Bone marrow (tissue), 2 donors: ENCODE results near the gene SERHL2.
"Not testable (repeated sequence)": the region's sequence is repeated elsewhere in the genome, so short reads cannot be mapped to it uniquely, and the experiment has no call there.

Experiments used
- DNase-seq, 2 donors: peaks; one replicate each; lab custom pipeline; 2025; lab: John Stamatoyannopoulos, UW

Gene SERHL2

DNA sequence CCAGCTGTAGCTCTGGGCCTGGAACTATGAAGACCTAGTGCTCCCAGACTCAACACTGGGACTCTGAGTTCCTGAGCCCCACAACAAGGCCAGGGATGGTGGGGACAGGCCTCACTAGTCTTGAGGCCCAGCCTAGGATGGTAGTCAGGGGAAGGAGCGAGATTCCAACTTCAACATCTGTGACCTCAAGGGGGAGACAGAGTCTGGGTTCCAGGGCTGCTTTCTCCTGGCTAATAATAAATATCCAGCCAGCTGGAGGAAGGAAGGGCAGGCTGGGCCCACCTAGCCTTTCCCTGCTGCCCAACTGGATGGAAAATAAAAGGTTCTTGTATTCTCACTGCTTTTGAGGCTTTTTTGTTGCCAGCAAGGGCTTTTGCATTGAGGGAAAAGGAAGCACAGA, 20.3 kb downstream of the SERHL2 start:
- not testable (repeated sequence) for DNase-seq

DNA sequence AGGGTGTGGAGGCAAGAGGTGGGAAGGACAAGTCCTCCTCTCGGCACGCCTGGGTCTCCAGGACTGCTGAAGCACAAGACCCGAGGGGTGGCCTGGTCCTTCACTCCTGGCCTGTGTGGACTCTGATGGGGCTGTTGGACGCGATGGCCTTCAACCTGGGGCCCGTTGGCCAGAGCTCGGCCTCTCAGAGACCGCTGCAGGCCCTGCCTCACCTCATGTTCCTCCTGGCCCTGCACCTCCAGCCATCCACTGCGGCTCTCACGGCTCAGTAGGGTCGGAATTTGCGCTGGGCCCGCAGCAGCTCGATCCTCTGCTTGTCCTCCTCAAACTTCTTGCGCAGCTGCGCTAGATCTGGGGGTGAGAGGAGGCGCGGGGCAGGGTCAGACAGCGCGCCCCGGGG, 20.7 kb downstream of the SERHL2 start:
- DNase-seq: not testable (repeated sequence)

DNA sequence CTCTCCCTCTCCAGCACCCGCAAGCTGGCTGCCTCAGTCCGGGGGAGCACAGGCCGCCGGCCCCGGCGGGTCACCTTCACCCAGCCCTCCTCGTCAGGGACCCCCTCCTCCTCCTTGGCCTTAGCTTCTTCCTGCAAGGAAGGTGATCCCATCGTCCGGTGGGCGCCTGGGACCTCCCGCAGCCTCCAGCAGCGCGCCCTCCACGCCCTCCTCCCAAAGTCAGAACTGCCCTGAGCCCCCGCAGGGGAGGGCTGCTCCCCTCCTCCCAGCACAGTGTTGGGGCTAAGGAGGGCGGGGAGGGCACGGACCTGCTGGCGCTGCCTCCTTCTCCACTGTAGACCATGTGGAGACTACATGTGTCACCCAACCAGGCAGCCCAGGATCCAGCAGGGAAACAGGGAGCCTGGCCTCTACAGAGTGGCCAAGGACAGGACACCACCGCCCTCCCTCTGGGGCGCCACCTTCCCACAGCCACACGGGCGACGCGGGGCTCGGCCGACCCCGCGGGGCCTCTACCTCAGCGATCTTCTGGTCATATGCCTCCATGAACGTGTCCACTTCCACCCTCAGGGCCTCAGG, 22.3 kb downstream of the SERHL2 start:
- DNase-seq: not testable (repeated sequence)

DNA sequence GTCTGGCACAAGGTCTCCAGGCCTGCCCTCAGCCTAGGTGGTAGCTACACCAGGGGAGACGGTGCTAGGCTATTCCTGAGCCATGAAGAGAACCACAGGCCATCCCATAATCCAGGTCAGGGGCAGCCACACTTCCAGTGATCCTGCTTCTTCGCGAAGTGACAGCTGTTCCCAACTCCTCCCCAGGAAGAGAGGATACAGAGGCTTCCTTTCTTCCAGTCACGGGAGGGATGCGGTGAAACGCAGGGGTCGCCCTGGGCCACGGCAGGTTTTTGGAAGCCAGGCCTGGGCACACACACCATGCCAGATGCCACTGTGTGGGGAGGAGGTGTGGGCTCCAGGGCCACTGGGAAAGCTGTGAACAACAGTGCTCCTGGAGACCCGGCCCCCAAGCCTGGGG, 23.4 kb downstream of the SERHL2 start:
- not testable (repeated sequence) for DNase-seq

DNA sequence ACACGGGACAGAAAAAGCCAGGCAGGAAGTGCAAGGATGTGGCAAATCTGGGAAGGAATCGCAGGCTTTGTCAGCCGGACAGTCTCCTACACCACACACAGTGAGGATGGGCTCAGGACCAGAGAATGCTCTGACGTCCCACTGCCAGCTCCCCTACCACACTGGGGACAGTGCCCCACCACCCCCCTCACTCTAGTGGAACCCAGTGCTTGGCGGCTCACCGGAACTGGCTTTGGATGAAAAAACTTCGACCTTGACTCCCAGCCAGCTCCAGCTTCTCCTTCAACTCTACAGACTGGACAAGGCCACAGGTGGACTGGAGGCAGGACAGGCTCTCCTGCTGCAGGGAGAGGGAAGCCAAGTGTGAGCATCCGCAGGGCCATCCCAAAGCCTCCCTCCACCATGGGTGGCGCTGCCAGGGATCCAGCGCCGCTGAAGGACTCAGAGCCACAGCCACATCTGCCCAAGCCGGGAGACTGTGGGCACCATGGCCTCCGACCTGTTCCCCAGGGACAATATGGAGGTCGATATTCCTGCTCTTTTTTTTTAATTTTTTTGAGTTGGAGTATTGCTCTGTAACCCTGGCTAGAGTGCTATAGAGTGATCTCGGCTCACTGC, 24.0 kb downstream of the SERHL2 start:
- DNase-seq: no peak

DNA sequence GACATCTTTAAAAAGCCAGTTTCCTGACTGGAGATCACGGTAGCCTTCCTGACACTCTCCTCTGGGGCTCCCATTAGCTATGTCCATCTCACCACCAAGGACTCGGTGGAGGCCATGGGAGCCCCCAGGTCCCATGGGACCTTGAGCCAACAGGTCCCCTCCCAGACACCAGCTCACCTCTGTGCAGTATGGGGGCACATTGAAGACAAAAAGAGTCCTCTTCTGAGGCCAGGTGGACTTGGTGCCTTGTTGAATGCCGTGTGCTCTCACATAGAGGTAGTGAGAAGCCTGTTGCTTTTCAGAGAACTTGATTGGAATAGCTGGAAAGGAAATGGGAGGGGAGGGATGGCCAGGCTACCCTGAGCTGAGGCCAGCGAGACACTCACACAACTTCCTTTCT, 26.3 kb downstream of the SERHL2 start:
- DNase-seq: not testable (repeated sequence)

DNA sequence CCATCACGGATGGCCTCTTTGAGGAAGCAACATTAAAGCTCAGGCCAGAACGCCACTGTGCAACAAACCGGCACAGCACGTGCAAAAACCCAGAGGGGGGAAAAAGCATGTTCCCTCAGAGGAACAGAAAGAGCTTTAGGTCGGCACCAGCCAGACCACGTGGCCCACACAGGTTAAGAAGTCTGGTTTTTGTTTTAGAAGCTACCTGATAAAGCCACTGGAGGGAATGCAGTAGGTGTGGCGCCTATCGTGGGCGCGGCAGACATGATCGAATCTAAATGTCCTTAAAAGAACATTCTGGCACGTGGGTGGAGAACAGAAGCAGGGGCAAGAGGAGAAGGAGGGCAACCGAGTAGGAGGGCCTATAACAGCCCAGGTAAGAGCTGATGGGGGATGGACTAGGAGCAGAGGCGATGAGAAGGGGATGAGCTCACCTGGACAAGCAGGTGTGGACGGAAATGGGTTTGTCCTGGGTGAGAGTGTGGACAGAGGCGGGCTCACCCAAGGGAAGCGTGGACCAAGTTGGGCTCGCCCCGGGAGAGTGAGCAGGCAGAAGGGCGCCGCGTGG, 27.5 kb downstream of the SERHL2 start:
- not testable (repeated sequence) for DNase-seq

DNA sequence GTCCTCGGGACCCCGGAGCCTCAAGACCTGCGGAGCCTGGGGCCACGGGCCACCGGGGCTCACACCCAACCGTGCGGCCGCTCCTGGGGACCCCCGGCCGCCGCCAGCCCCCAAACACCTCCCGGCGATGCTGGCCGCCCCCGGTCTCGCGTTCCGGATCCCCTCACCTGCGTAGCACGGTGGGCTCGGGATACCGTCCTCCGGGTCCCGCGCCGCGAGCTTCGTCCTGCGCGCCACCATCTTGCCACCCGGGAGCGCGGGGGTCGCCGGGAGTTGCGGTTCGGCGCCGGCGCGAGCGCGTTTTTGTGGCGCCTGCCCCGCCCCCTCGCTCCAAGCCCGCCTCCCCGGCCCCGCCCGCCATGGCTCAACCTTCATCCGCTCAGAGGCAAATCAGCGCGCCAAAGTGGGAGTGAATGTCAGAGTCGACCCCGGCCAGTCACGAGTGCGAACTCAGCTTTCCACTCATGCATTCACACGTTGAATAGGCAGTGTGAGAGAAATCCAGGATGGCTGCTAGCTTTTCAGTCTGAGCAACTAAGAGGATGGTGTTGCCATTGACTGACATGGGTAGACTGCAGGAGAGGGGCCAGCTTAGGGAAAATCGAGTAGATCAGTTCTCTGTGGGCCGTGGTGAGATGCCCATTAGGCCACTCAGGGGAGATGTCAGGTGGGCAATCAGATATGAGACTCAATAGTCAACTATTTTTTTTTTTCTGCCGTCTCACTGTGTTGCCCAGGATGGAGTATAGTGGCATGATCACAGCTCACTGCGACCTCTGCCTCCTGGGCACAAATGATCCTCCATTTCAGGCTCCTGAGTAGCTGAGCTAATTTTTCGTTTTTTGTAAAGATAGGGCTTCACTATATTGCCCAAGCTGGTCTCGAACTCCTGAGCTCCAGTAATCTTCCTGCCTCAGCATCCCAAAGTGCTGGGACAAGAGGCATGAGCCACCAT, 28.3 kb downstream of the SERHL2 start:
- DNase-seq: peak; percentile 45 to 57

DNA sequence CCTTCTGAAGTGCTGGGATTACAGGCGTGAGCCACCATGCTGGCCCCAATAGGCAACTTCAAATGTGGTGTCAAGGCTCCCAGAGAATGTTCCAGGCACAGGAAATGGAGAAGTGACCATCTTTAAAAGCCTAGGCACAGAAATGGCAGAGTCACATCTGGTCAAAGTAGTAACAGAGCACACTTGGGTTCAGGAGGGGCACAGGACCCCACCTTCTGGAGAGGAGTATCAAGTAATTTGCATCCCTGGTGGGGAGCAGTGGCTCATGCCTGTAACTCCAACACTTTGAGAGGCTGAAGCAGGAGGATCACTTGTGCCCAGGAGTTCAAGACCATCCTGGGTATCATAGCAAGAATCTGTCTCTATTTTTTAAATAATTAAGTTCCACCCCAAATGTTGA, 29.2 kb downstream of the SERHL2 start:
- DNase-seq: no peak

DNA sequence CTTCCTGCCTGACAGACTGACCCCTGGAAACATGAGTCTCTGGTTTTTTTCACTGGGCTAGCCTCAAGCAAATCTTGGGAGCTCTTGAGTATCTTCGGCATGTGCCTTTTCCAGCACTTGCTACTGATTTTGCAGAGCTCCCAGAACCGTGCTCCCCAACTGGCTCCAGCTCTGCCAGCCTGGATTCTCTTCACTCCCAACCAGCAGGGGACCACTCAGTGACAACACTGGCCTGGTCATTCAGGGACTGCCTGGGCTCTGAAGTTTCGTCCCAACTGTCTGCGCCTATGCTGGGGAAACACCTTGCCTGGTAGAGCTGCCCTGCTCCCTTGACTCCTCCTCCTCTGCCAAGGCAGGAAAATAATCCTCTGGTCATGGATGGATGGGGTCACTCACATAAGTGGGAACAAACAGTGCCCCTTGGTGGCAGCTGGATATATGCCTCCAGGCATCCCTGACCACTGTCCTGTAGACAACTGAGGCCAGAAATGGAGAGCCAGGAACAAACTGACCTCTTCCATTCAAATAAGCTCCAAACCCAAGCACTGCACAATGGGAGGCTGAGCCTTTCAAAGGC, 30.7 kb downstream of the SERHL2 start:
- no peak for DNase-seq

DNA sequence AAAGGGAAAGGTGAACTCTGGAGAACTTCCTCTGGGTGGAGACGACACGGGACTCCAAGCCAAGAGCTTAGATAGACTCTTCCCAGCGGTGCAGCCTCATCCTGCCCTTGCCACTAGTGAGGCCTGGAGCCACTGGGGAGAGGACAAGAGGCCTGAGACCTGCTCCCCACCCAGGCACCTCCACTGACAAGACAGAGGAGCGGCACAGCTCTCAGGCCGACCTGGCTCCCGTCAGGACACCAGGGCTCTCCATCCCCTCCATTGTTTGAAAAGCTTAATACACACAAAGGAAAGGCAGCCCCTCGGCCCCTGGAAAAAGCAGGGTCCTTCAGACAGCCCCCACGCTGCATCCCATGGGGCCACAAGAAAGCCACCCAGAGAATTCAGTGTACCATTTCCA, 31.3 kb downstream of the SERHL2 start:
- no peak for DNase-seq

DNA sequence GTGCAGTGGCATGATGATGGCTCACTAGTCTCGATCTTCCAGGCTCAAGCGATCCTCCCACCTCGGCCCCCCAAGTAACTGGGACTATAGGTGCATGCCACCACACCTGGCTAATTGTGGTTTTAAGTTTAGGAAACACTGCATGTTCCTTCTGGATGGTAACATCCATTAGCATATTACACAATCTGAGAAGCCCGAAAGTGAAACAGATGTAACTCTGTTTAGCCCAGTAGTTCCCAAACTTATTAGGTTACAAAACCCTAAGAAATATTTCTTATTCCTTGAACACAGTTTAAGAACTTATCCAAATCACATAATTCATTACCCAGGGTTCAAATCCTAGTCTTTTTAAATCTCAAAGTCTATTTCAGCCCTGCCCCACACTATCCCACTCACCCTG, 32.6 kb downstream of the SERHL2 start:
- DNase-seq: no peak

DNA sequence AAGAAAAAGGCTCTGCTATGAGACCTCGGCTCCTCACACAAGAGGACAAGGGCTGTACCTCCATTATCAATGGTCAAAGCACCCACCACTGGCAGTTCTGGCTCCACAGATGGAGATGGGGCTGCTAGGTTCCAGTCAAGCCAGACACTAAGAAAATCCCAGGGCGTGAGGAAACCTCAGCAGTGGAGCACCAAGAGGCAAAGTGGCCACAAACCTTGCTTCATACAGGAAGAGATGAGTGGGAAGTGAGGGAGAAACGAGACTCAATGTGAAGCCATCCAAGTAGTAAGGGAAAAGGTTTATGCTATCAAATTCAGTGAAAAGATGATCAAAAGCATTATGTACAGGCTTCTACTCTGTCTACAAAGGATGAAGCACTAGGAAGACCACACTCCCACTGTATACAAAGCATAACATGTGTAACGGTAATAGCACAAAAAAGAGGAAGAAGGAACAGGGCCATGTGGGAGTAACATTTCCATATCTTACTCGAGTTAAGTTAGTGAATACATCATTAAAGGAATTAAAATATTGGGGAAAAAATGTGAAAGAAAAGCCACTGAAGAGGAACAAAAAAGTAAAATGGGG, 33.9 kb downstream of the SERHL2 start:
- peak in 1 of 2 donors; percentile 2 for DNase-seq

DNA sequence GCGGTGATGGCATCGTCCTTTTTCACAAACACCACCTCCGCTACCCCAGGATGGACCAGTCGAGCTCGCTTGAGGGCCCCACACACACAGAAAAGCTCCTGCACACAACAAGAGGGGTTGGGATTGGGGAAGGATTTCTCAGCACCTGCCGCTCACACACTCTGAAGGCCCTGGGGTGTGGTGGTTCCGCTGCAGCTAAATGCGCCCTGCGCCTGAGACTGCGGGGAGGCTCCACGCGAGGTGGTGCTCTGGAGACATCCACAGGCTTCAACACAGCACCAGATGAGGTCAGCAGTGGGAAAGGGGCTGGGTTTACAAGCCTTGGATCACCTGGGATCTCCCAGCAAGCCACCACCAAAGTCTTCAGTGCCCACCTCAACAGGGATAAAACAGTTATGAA, 38.2 kb downstream of the SERHL2 start:
- DNase-seq: no peak

DNA sequence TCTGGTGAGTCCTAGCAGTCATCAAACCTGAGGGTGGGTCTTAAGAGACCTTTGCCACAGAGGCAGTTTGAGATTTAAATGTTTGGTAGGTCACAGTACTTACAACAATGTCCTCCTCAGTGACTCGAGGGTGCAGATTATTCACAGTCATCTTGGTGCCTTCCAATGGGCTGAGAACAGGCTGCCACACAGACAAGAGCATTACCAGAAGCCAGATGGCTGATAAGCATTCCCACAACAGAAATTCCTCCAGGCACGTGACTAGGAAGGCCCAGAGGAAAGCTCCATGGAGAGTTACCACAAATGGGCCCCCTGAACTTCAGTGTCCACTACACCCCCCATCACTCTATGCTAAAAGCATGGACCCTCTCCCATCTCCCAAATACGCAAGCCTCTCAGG, 41.7 kb downstream of the SERHL2 start:
- DNase-seq: no peak

DNA sequence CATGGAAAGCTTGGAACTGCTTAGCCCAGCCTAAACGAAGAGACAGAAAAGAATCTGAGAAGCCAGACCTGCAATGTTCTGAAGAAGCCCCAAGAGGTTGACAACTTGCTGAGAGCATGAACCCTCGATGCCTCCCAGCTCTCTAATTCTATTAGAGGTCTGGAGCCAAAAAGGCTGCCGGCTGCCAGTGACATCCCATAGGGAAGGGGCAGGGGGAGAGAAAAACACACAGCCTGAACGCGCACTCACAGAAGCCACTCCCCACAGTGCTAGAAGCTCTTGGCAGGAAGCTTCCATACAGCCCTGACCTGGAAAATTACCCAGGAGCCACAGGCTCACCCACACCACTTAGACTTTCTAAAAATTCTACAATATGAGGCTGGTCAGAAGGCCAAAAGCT, 42.6 kb downstream of the SERHL2 start:
- DNase-seq: no peak

DNA sequence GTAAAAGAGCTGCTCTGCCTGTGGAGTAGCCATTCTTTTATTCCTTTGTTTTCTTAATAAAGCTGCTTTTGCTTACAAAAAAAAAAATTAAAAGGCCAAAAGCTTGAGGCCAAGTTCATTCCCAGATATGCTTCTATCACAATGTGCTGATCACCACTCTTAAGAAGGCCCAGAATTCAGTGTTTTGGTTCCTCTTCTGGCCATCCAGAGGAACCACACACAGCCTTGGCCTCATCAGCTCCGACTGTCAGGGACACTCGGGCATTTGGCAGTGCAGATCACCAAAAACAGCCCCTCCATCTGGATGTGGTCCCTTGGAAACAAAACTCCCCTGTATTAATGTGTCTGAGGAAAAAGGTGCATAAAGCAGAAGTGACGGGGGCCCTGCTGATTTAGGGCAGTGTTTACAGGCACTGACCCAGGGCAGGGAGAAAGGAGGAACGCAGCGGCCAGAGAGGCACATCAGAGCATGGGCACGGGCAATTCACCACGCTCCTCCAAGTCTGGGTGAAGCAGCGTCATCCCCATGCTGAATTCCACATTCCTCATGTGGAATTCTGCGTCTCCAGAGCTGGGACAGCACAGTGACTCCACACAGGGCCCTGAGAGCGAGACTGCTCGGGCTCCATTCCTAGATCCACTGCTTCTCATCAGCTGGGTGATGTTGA, 43.2 kb downstream of the SERHL2 start:
- no peak for DNase-seq

DNA sequence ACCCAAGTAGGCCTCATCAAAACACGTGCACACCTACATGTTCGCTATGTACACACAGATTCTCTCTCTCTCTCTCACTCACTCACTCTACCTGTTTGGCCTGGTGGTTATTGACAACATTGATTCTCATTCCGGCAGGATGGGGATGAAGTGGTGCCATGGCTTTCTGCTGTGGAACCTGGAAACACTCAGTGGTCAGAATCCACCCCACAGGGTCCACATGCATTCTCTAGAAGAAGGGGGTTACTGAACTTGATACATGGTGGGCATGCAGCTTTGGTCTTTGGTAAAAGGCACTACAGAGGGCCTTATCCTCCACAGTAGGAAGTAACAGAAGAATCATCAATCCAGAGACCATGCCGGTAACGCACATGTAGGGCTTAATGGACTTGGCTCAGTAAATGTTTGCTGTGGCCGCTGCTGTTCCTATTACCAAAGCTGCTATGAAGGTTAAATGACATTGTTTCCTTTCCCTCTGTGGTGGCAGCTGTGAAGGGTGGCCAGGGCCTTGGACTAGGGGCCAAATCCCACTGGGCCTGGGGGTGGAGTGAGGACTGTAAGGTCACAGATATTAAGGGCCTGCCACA, 48.2 kb downstream of the SERHL2 start:
- DNase-seq: no peak

DNA sequence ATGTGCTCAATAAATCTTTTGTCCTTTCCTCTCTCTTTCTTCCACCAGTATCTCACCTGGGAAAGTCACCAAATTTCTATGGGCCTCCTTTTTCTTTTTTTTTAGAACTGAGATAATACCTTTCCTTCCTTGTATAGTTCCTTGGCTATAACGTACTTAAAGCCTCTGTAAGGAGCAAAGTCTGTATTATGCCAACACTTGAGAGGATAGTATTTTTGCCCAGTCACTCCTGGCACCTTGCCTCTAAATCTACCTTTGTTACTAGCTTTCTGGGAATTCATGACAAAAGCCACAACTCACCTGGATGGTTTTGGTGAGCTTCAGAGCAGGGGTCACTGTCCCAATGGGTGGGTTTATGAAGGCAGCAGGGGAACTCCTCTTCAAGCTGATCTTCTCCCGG, 48.7 kb downstream of the SERHL2 start:
- DNase-seq: no peak

DNA sequence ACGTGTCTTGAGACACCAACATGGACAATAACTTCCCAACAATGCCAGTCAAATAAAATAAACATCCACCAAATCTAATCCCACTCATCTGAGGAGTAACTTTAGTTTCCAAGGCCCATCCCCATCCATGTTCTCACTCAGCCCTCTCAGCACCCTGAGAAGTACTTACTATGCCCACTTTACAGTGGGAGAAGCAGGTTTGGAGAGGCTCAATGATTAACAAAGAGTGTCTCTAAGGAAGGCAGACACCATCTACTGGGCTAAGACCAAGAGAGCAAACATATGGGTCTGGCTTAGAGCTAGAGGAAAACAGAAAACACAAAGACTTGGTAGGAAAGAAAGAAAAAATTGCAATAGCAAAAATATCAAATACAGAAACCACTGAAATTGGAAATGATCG, 49.7 kb downstream of the SERHL2 start:
- DNase-seq: no peak

DNA sequence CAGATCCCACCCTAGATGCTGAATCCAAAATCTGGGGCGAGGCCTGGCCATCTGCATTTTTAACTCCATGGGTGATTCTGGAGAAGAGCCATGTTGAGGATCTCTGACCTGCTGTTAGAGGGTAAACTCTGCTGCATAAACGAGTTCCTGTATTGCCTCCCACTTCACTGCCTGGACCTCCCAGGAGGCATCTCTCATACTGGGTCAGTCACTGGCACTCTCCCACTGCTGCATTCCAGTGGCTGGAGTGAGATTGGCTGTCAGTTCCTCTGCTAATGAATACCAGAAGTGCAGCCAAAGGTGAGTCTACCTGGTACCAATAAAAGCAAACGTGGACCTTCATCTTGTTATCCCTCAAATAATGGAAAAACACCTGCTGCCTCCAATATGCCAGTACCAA, 50.6 kb downstream of the SERHL2 start:
- DNase-seq: no peak
